Measurements from ENCODE around the gene FAM110A.
"Not testable (repeated sequence)": the region's sequence is repeated elsewhere in the genome, so short reads cannot be mapped to it uniquely, and the experiment has no call there.

Gene FAM110A

GRCh38 chr20:823574-823902, 10.0 kb upstream of the FAM110A start:
- DNase-seq (ENCODE audit: low spot score): peak; percentile 15

GRCh38 chr20:824490-824889, 9.0 kb upstream of the FAM110A start:
- no peak for DNase-seq (ENCODE audit: low spot score)

- no peak for DNase-seq (ENCODE audit: low spot score)
Measured at GRCh38 chr20:824916-825315, 8.6 kb upstream of the FAM110A start.

GRCh38 chr20:825710-826421, 7.6 kb upstream of the FAM110A start:
- DNase-seq (ENCODE audit: low spot score): no peak

GRCh38 chr20:826695-827323, 6.7 kb upstream of the FAM110A start:
- DNase-seq (ENCODE audit: low spot score): no peak

- not testable (repeated sequence) for DNase-seq (ENCODE audit: low spot score)
Measured at GRCh38 chr20:827981-828380, 5.5 kb upstream of the FAM110A start.

GRCh38 chr20:828987-829386, 4.5 kb upstream of the FAM110A start:
- DNase-seq (ENCODE audit: low spot score): no peak

GRCh38 chr20:829551-829950, 4.0 kb upstream of the FAM110A start:
- no peak for DNase-seq (ENCODE audit: low spot score)

GRCh38 chr20:830011-830521, 3.4 kb upstream of the FAM110A start:
- no peak for DNase-seq (ENCODE audit: low spot score)

GRCh38 chr20:831251-831650, 2.3 kb upstream of the FAM110A start:
- no peak for DNase-seq (ENCODE audit: low spot score)

GRCh38 chr20:831956-832355, 1.6 kb upstream of the FAM110A start:
- no peak for DNase-seq (ENCODE audit: low spot score)

- DNase-seq (ENCODE audit: low spot score): no peak
Measured at GRCh38 chr20:833121-833449, 430 bp upstream of the FAM110A start.

GRCh38 chr20:834151-834746, 734 bp downstream of the FAM110A start:
- peak; percentile 61 for DNase-seq (ENCODE audit: low spot score)

GRCh38 chr20:835608-836045, 2.1 kb downstream of the FAM110A start:
- no peak for DNase-seq (ENCODE audit: low spot score)

GRCh38 chr20:836190-836589, 2.7 kb downstream of the FAM110A start:
- DNase-seq (ENCODE audit: low spot score): no peak

- DNase-seq (ENCODE audit: low spot score): no peak
Measured at GRCh38 chr20:839015-839414, 5.5 kb downstream of the FAM110A start.

- DNase-seq (ENCODE audit: low spot score): no peak
Measured at GRCh38 chr20:839626-840025, 6.1 kb downstream of the FAM110A start.

GRCh38 chr20:840503-840857, 7.0 kb downstream of the FAM110A start:
- no peak for DNase-seq (ENCODE audit: low spot score)

- no peak for DNase-seq (ENCODE audit: low spot score)
Measured at GRCh38 chr20:840858-841567, 7.5 kb downstream of the FAM110A start.

- no peak for DNase-seq (ENCODE audit: low spot score)
Measured at GRCh38 chr20:841568-842546, 8.3 kb downstream of the FAM110A start.

- DNase-seq (ENCODE audit: low spot score): no peak
Measured at GRCh38 chr20:842547-842940, 9.0 kb downstream of the FAM110A start.

GRCh38 chr20:843912-844311, 10.4 kb downstream of the FAM110A start:
- DNase-seq (ENCODE audit: low spot score): no peak

All from D341Med (cell line).